ENCODE results near the gene SLC18A2. TPM values are rescaled to one million over a fixed set of nuclear protein-coding genes. Genes with fewer than 3 reads are reported as not detected.

Gene SLC18A2
- total and polyA plus RNA-seq, 2 of the 8 experiments (the other 6 are each of a cell fraction or from before 2014, with no cell fraction given), result 6.5 to 7.0 TPM

DNA sequence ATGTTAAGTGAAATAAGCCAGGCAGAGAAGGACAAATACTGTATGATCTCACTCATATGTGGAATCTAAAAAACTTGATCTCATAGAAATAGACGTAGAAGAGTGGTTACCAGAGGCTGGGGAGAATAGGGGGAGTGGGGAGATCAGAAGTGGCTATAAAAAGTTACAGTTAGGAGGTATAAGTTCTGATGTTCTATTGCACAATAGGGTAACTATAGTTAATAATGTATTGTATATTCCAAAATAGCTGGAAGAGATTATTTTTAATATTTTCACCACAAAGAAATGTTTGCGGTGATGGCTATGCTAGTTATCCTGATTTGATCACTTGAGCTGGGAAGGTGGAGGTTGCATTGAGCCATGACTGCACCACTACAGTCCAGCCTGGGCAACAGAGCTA lies 53.8 kb downstream of the SLC18A2 start:
- H3K4me1 ChIP-seq (replicated peaks in 1 of 4; ENCODE audit: control insufficient read depth in 3 of 4, insufficient read depth in 4 of 4, low read length in 3 of 4), result no peaks in the 10 kb centered on the region; a peak in 1 of 7 replicates
- no peak overlapping the region for H2BK12ac ChIP-seq (ENCODE audit: low read depth, low read length)
- no peak overlapping the region for H2BK120ac ChIP-seq (replicated peaks; ENCODE audit: low read depth, low read length)
- H3K36me3 ChIP-seq (ENCODE audit: control insufficient read depth in 2 of 4, insufficient read depth in 4 of 4, low read length in 3 of 4), result no peaks in the 10 kb centered on the region
- no peak overlapping the region for H2BK15ac ChIP-seq (ENCODE audit: low read length)
- no peak overlapping the region for H3K23ac ChIP-seq (ENCODE audit: insufficient read length)
- H3K4me3 ChIP-seq (ENCODE audit: extremely low read depth in 1 of 4, insufficient read depth in 2 of 4, low read depth in 3 of 4, low read length in 4 of 4), result no peak overlapping the region
- H3K4me2 ChIP-seq (ENCODE audit: insufficient read depth in 1 of 2, low read depth in 2 of 2, low read length in 2 of 2), result no peak overlapping the region
- no peak overlapping the region for H3K4ac ChIP-seq (replicated peaks; ENCODE audit: insufficient read length, low read depth, low read length)
- no peak for DNase-seq (ENCODE audit: low read depth in 1 of 2, low spot score in 2 of 2)
- H3K27ac ChIP-seq (ENCODE audit: low read depth, low read length), result no peak overlapping the region
- no peaks in the 10 kb centered on the region for H3K79me1 ChIP-seq (ENCODE audit: low read depth, low read length)
- no peak overlapping the region for H3K56ac ChIP-seq (replicated peaks; ENCODE audit: insufficient read length, low read depth, low read length)
- H2AK5ac ChIP-seq (ENCODE audit: low read depth, low read length), result no peak overlapping the region
- peaks cover 0 to 3% of the 10 kb centered on the region in 2 experiments for H4K20me1 ChIP-seq (replicated peaks in 1 of 2; ENCODE audit: control insufficient read depth in 1 of 2, insufficient read depth in 2 of 2, low read length in 2 of 2)
- no peak overlapping the region for H3K14ac ChIP-seq (ENCODE audit: insufficient read length)
- ChIA-PET POLR2A (ENCODE audit: partially characterized antibody) (interaction anchor here (1.1 kb wide), 1 partner anchor 34 kb away, joined by 4 read pairs; no protein-coding TSS in a partner anchor), CTCF (ENCODE audit: partially characterized antibody) (no interaction called here)
- no peak overlapping the region for H4K5ac ChIP-seq (ENCODE audit: insufficient read length, low read depth, low read length)
- no peak overlapping the region for H4K91ac ChIP-seq (replicated peaks; ENCODE audit: insufficient read length, low read length)
- H3K79me2 ChIP-seq (ENCODE audit: control insufficient read depth in 1 of 2, insufficient read depth in 2 of 2, low read length in 2 of 2), result peaks cover 0 to 16% of the 10 kb centered on the region in 2 experiments; a peak in 1 of 4 replicates
- no peaks in the 10 kb centered on the region for H3K27me3 ChIP-seq (replicated peaks in 1 of 4; ENCODE audit: control insufficient read depth in 3 of 4, extremely low read depth in 1 of 4, insufficient read depth in 3 of 4, low read length in 3 of 4)
- no peak overlapping the region for H2BK20ac ChIP-seq (ENCODE audit: low read length)
- WGBS, 2 experiments (ENCODE audit: extremely low coverage in 1 of 2, insufficient coverage in 1 of 2, insufficient read length in 1 of 2, insufficient replicate concordance in 2 of 2, low coverage in 1 of 2, low lambda C conversion rate in 2 of 2, missing lambda C conversion rate in 1 of 2), result 93% methylated on average over 2 of the region's 2 CpGs; no CpG with 5 or more reads in 1 of the 2 experiments
- H3K23me2 ChIP-seq (ENCODE audit: low read depth, low read length), result no peaks in the 10 kb centered on the region
- no peak overlapping the region for H2BK5ac ChIP-seq (ENCODE audit: low read depth, low read length)
- no peak for FAIRE-seq
- no peak overlapping the region for H3K9ac ChIP-seq (replicated peaks in 1 of 4; ENCODE audit: extremely low read depth in 1 of 4, low read depth in 3 of 4, low read length in 3 of 4)
- no peak overlapping the region for H3K18ac ChIP-seq (ENCODE audit: extremely low read depth, low read length)
- H4K8ac ChIP-seq (ENCODE audit: extremely low read depth, insufficient read depth, low read length), result no peak overlapping the region
- no peak overlapping the region for H2AFZ ChIP-seq (ENCODE audit: low read length)
- H3K9me3 ChIP-seq (ENCODE audit: insufficient read depth in 2 of 2, low read depth in 1 of 2, low read length in 1 of 2), result no peaks in the 10 kb centered on the region
- TF ChIP-seq KDM5A (IDR thresholded peaks at IDR 0.05; ENCODE audit: low read length) (no peak), RNF2 (IDR thresholded peaks at IDR 0.05; ENCODE audit: borderline replicate concordance, low read depth, low read length, missing control alignments, poor library complexity, severe bottlenecking) (no peak), POLR2AphosphoS5 (IDR thresholded peaks at IDR 0.05; ENCODE audit: low read depth, low read length) (no peak), HDAC2 (IDR thresholded peaks at IDR 0.05; ENCODE audit: borderline replicate concordance in 1 of 2, low read depth in 2 of 2, low read length in 2 of 2) (no peak), CBX8 (IDR thresholded peaks at IDR 0.05; ENCODE audit: borderline replicate concordance, low read depth, low read length) (no peak), CREB1 (IDR thresholded peaks at IDR 0.05) (no peak), GTF2F1 (IDR thresholded peaks at IDR 0.05; ENCODE audit: borderline replicate concordance, low read depth, low read length) (no peak)
- TF ChIP-seq, protein P1, sequence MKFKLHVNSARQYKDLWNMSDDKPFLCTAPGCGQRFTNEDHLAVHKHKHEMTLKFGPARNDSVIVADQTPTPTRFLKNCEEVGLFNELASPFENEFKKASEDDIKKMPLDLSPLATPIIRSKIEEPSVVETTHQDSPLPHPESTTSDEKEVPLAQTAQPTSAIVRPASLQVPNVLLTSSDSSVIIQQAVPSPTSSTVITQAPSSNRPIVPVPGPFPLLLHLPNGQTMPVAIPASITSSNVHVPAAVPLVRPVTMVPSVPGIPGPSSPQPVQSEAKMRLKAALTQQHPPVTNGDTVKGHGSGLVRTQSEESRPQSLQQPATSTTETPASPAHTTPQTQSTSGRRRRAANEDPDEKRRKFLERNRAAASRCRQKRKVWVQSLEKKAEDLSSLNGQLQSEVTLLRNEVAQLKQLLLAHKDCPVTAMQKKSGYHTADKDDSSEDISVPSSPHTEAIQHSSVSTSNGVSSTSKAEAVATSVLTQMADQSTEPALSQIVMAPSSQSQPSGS (IDR thresholded peaks at IDR 0.05; ENCODE audit: low read length), result no peak
- TF ChIP-seq, protein P2, sequence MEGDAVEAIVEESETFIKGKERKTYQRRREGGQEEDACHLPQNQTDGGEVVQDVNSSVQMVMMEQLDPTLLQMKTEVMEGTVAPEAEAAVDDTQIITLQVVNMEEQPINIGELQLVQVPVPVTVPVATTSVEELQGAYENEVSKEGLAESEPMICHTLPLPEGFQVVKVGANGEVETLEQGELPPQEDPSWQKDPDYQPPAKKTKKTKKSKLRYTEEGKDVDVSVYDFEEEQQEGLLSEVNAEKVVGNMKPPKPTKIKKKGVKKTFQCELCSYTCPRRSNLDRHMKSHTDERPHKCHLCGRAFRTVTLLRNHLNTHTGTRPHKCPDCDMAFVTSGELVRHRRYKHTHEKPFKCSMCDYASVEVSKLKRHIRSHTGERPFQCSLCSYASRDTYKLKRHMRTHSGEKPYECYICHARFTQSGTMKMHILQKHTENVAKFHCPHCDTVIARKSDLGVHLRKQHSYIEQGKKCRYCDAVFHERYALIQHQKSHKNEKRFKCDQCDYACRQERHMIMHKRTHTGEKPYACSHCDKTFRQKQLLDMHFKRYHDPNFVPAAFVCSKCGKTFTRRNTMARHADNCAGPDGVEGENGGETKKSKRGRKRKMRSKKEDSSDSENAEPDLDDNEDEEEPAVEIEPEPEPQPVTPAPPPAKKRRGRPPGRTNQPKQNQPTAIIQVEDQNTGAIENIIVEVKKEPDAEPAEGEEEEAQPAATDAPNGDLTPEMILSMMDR (IDR thresholded peaks at IDR 0.05; ENCODE audit: control extremely low read depth in 1 of 3, insufficient read depth in 1 of 3, low read depth in 1 of 3, low read length in 3 of 3), result no peak
